Mesothelial cell of epicardium (in vitro differentiated cells): ENCODE results near the gene USH2A. TPM values are rescaled to one million over a fixed set of nuclear protein-coding genes. Genes with fewer than 3 reads are reported as not detected.

ENCODE experiments used
- DNase-seq, 2 experiments: peaks; one replicate each; pipeline ENCODE4 v3.0.0; 2021; ENCODE audit warnings: low spot score in 2 of 2; ENCODE audit not compliant: unreplicated experiment in 2 of 2
- H3K27ac Mint-ChIP-seq: 2 replicates; pipeline ENCODE4 v1.8.0; 2021; ENCODE audit warnings: mixed read lengths
- H3K27me3 Mint-ChIP-seq: 2 replicates; pipeline ENCODE4 v1.8.0; 2021; ENCODE audit warnings: low read depth, mixed read lengths
- H3K36me3 Mint-ChIP-seq: 2 replicates; pipeline ENCODE4 v1.8.0; 2021; ENCODE audit warnings: mixed read lengths
- H3K4me1 Mint-ChIP-seq: 2 replicates; pipeline ENCODE4 v1.8.0; 2021; ENCODE audit warnings: mixed read lengths
- H3K4me3 Mint-ChIP-seq: 2 replicates; pipeline ENCODE4 v1.8.0; 2021; ENCODE audit warnings: mild to moderate bottlenecking, moderate library complexity, mixed read lengths
- H3K9me3 Mint-ChIP-seq: 2 replicates; pipeline ENCODE4 v1.8.0; 2021; ENCODE audit warnings: mixed read lengths
- total RNA-seq: library from RNA; stranded (reverse); gene quantifications from 3 replicates; pipeline ENCODE4 v1.2.1, GENCODE V29; 2021
- TF ChIP-seq, protein P1 (sequence below): fragments of 200-600 bp; sonication (generic); IDR thresholded peaks from one replicate; pipeline ENCODE4 v1.5.0; 2021; ENCODE audit warnings: antibody characterized with exemption; ENCODE audit not compliant: unreplicated experiment

USH2A gene
- total RNA-seq, 1 donor from 2014 or later: 0.02 TPM

DNA sequence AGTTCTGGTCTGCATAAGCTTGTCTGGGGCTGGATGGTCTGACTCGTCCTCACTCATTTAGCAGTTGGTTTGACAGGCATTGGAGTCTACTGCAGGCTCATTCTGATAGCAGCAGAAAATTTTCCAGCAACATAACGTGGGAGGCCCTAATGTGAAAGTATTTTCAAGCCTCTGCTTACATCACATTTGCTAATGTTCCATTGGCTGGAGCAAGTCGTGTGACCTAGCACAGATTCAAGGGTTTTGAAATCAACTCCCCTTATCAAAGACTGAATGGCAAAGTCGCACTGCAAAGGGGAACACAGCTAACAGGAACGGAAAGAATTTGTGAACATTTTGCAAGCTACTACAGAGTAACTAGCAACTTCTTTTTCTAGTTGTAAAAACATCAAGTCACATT is 2.3 kb upstream of the USH2A start:
- H3K27ac Mint-ChIP-seq: no peak overlapping the region
- no peak overlapping the region for H3K4me3 Mint-ChIP-seq
- H3K27me3 Mint-ChIP-seq: no peaks in the 10 kb centered on the region
- TF ChIP-seq, protein P1, sequence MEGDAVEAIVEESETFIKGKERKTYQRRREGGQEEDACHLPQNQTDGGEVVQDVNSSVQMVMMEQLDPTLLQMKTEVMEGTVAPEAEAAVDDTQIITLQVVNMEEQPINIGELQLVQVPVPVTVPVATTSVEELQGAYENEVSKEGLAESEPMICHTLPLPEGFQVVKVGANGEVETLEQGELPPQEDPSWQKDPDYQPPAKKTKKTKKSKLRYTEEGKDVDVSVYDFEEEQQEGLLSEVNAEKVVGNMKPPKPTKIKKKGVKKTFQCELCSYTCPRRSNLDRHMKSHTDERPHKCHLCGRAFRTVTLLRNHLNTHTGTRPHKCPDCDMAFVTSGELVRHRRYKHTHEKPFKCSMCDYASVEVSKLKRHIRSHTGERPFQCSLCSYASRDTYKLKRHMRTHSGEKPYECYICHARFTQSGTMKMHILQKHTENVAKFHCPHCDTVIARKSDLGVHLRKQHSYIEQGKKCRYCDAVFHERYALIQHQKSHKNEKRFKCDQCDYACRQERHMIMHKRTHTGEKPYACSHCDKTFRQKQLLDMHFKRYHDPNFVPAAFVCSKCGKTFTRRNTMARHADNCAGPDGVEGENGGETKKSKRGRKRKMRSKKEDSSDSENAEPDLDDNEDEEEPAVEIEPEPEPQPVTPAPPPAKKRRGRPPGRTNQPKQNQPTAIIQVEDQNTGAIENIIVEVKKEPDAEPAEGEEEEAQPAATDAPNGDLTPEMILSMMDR: no peak
- DNase-seq: no peak
- no peaks in the 10 kb centered on the region for H3K4me1 Mint-ChIP-seq
- no peaks in the 10 kb centered on the region for H3K9me3 Mint-ChIP-seq
- H3K36me3 Mint-ChIP-seq: no peaks in the 10 kb centered on the region

DNA sequence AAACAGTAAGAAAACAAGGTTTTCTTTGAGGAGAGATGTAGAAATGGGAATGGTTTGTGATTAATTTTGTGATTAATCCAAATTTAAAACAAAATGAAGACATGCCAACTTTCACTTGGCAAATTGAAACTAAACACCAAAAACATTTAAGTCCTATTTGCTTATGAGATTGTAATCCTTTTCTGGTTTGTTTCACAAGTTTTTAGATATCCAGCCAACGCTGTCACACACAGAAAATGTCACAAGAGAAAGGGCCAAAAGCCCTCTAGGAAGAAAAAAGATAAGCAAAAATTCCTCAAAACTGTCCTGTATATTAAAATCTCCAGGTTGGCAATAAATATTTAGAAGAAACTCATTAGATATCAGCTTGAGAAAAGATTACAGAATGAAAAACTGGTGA is 2.5 kb downstream of the USH2A start:
- DNase-seq: no peak
- Mint-ChIP-seq H3K9me3 (no peaks in the 10 kb centered on the region), H3K36me3 (no peaks in the 10 kb centered on the region), H3K27me3 (no peaks in the 10 kb centered on the region), H3K4me1 (no peaks in the 10 kb centered on the region), H3K4me3 (no peak overlapping the region), H3K27ac (no peak overlapping the region)
- TF ChIP-seq, protein P1: no peak

DNA sequence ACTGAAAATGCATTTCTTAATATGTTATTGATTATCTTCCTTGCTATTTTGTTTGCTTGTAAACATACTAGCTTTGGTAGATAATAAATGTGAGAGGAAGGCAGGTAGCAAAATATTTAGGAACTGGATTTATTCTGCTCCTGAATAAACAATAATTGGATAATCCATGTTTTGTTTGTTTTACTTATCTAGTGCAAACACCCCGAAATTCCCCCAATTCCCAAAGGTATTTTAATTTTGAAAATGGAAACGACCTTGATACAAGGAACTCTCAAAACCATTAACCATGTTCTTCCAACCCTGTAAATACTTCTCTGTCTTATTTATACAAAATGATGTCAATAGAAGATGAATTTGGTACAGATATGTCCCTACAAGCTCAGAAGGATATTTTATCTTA is 3.0 kb downstream of the USH2A start:
- H3K27me3 Mint-ChIP-seq: no peaks in the 10 kb centered on the region
- no peak for DNase-seq
- no peaks in the 10 kb centered on the region for H3K4me1 Mint-ChIP-seq
- TF ChIP-seq, protein P1: no peak
- no peaks in the 10 kb centered on the region for H3K9me3 Mint-ChIP-seq
- H3K27ac Mint-ChIP-seq: no peak overlapping the region
- H3K4me3 Mint-ChIP-seq: no peak overlapping the region
- H3K36me3 Mint-ChIP-seq: no peaks in the 10 kb centered on the region

DNA sequence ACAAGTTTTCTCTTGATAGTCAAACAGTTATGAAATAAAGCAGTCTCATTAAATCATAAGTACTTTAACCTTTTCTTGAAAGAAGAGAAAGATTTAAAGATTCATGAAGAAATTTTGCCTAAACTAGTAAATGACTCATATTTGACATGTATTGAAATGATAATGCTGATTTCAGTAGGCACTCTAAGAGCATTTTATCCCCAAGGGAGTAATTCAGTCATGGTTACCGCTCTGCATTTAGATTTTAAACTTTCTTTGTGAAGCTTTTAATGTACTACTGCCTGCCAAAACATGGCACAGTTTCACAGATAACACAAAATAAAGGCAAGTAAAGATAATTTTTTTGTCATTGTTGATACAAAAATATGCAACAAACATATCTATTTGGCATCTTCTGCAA is 6.8 kb downstream of the USH2A start:
- H3K27me3 Mint-ChIP-seq: no peaks in the 10 kb centered on the region

DNA sequence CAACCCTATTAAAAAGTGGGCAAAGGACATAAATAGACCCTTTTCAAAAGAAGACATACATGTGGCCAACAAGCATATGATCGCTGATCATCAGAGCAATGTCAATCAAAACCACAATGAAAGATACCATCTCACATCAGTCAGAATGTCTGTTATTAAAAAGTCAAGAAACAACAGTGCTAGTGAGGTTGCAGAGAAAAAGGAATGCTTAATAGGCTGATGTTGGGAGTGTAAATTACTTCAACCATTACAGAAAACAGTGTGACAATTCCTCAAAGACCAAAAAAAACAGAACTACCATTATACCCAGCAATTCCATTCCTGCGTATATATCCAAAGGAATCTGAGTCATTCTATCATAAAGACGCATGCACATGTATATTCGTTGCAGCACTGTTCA is 13.2 kb downstream of the USH2A start:
- TF ChIP-seq, protein P1: no peak
- H3K27me3 Mint-ChIP-seq: peaks cover 6% of the 10 kb centered on the region
- no peak overlapping the region for H3K4me3 Mint-ChIP-seq
- DNase-seq: no peak
- no peaks in the 10 kb centered on the region for H3K36me3 Mint-ChIP-seq
- no peaks in the 10 kb centered on the region for H3K4me1 Mint-ChIP-seq
- no peak overlapping the region for H3K27ac Mint-ChIP-seq
- no peaks in the 10 kb centered on the region for H3K9me3 Mint-ChIP-seq

More for the DNA sequence above, 6.8 kb downstream of the USH2A start:
- Mint-ChIP-seq H3K9me3 (no peaks in the 10 kb centered on the region), H3K4me3 (no peak overlapping the region), H3K36me3 (no peaks in the 10 kb centered on the region), H3K27ac (no peak overlapping the region), H3K4me1 (no peaks in the 10 kb centered on the region)
- TF ChIP-seq, protein P1: no peak
- no peak for DNase-seq

DNA sequence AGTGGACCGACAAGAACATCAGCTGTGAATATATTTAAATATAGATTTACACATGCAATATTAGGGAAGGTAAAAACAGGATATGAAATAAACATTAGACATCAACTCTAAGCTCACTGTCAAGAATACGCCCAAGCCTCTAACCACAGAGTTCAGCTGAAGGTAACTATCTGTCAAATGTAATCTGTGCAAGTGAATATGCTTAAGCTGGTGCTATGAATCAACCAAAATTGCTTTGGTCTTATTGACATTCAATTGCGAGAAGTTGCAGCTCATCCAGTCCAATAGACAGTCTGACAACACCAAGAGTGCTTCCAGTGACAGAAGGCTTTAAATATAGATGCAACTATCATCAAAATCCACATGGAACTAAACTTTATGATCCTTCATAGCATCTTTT is 32.3 kb downstream of the USH2A start:
- Mint-ChIP-seq H3K27me3 (peaks cover 3% of the 10 kb centered on the region), H3K4me3 (no peak overlapping the region), H3K36me3 (no peaks in the 10 kb centered on the region), H3K9me3 (no peaks in the 10 kb centered on the region), H3K27ac (no peak overlapping the region), H3K4me1 (no peaks in the 10 kb centered on the region)
- DNase-seq: no peak
- TF ChIP-seq, protein P1: no peak
